Measurements from ENCODE around the gene EFCAB8.

GRCh38 chr20:32984196-32984595 lies 125.5 kb downstream of the EFCAB8 start:
- TF ChIP-seq, protein P1, sequence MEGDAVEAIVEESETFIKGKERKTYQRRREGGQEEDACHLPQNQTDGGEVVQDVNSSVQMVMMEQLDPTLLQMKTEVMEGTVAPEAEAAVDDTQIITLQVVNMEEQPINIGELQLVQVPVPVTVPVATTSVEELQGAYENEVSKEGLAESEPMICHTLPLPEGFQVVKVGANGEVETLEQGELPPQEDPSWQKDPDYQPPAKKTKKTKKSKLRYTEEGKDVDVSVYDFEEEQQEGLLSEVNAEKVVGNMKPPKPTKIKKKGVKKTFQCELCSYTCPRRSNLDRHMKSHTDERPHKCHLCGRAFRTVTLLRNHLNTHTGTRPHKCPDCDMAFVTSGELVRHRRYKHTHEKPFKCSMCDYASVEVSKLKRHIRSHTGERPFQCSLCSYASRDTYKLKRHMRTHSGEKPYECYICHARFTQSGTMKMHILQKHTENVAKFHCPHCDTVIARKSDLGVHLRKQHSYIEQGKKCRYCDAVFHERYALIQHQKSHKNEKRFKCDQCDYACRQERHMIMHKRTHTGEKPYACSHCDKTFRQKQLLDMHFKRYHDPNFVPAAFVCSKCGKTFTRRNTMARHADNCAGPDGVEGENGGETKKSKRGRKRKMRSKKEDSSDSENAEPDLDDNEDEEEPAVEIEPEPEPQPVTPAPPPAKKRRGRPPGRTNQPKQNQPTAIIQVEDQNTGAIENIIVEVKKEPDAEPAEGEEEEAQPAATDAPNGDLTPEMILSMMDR (IDR thresholded peaks at IDR 0.05; ENCODE audit: low read length): no peak
- no peak for TF ChIP-seq EZH2phosphoT487 (IDR thresholded peaks at IDR 0.05; ENCODE audit: low read length)
- no peak for TF ChIP-seq EZH2 (optimal IDR thresholded peaks at IDR 0.05; ENCODE audit: low read depth, low read length)
